GM21723 (cell line): ENCODE measurements around the gene ARPC1A.
A peak's percentile ranks its signal among the peaks of the same experiment; 100 is the strongest.
"Not testable (repeated sequence)": the region's sequence is repeated elsewhere in the genome, so short reads cannot be mapped to it uniquely, and the experiment has no call there.

ENCODE experiments used
- ATAC-seq: cut with Tn5 transposase; IDR thresholded peaks from one replicate; pipeline ENCODE4 v1.9.1; 2021; ENCODE audit warnings: mild to moderate bottlenecking, moderate library complexity; ENCODE audit not compliant: unreplicated experiment

The ARPC1A gene

GRCh38 chr7:99325592-99326407, at the start of gene ARPC1A:
Gene ARPC1A, plus strand, starts transcription at chr7:99325898. Its CDS starts 7,456 bp downstream, at chr7:99333354.
- ATAC-seq = peak; percentile 84

- ATAC-seq = no peak
Measured at GRCh38 chr7:99278180-99278579, 47.5 kb upstream of the ARPC1A start.

GRCh38 chr7:99284165-99284564, 41.5 kb upstream of the ARPC1A start:
- not testable (repeated sequence) for ATAC-seq

- ATAC-seq = no peak
Measured at GRCh38 chr7:99287779-99288534, 37.7 kb upstream of the ARPC1A start.

GRCh38 chr7:99289185-99289584, 36.5 kb upstream of the ARPC1A start:
- ATAC-seq = no peak

GRCh38 chr7:99290148-99290547, 35.5 kb upstream of the ARPC1A start:
- ATAC-seq = not testable (repeated sequence)

GRCh38 chr7:99290980-99291607, 34.6 kb upstream of the ARPC1A start:
- no peak for ATAC-seq

- no peak for ATAC-seq
Measured at GRCh38 chr7:99292127-99292526, 33.6 kb upstream of the ARPC1A start.

- no peak for ATAC-seq
Measured at GRCh38 chr7:99293167-99293566, 32.5 kb upstream of the ARPC1A start.

- ATAC-seq = no peak
Measured at GRCh38 chr7:99293650-99294049, 32.0 kb upstream of the ARPC1A start.

GRCh38 chr7:99296471-99296870, 29.2 kb upstream of the ARPC1A start:
- no peak for ATAC-seq

GRCh38 chr7:99301496-99301895, 24.2 kb upstream of the ARPC1A start:
- no peak for ATAC-seq

GRCh38 chr7:99305473-99306260, 20.0 kb upstream of the ARPC1A start:
- no peak for ATAC-seq

GRCh38 chr7:99308461-99309074, 17.1 kb upstream of the ARPC1A start:
- no peak for ATAC-seq

GRCh38 chr7:99309111-99309510, 16.6 kb upstream of the ARPC1A start:
- no peak for ATAC-seq

- ATAC-seq = no peak
Measured at GRCh38 chr7:99310004-99310403, 15.7 kb upstream of the ARPC1A start.

GRCh38 chr7:99311702-99312101, 14.0 kb upstream of the ARPC1A start:
- no peak for ATAC-seq

GRCh38 chr7:99312316-99313203, 13.1 kb upstream of the ARPC1A start:
- no peak for ATAC-seq

- ATAC-seq = no peak
Measured at GRCh38 chr7:99313204-99313573, 12.5 kb upstream of the ARPC1A start.
